H1 (cell line): Measurements from ENCODE around the gene ITGA11. TPM values are rescaled to one million over a fixed set of nuclear protein-coding genes. Genes with fewer than 3 reads are reported as not detected.

Source experiments
- CTCF ChIA-PET: fragments of 300-600 bp; sonication (Branson Sonifier 250); formaldehyde crosslinking; loops from one replicate; lab custom pipeline; 2021; ENCODE audit not compliant: partially characterized antibody; lab: Charles Lee
- POLR2A ChIA-PET: fragments of 300-600 bp; sonication (Branson Sonifier 250); formaldehyde crosslinking; loops from one replicate; lab custom pipeline; 2021; ENCODE audit warnings: inconsistent platforms; ENCODE audit not compliant: partially characterized antibody; lab: Charles Lee
- DNase-seq, 2 experiments: peaks; one replicate each; pipeline versions ENCODE4 v3.0.0 to v3.0.0-alpha.2; 2010 to 2022; ENCODE audit warnings: low spot score in 2 of 2, low read depth in 1 of 2, mixed read lengths in 1 of 2
- FAIRE-seq: peaks from 2 replicates; lab custom pipeline; 2011; peaks lifted over from hg19 to GRCh38; lab: Jason Lieb, UNC
- H2AFZ ChIP-seq: 2 replicates; pipeline ENCODE4 v1.8.1; 2012; ENCODE audit warnings: low read length, inconsistent platforms
- H2AK5ac ChIP-seq: 2 replicates; pipeline ENCODE4 v1.6.1; 2013; ENCODE audit warnings: low read depth, low read length
- H2BK120ac ChIP-seq: replicated peaks from 2 replicates; pipeline ENCODE3; 2013; ENCODE audit warnings: low read depth, low read length, inconsistent platforms
- H2BK12ac ChIP-seq: 2 replicates; pipeline ENCODE4 v1.6.1; 2013; ENCODE audit warnings: low read depth, low read length
- H2BK15ac ChIP-seq: 2 replicates; pipeline ENCODE4 v1.6.1; 2013; ENCODE audit warnings: low read length
- H2BK20ac ChIP-seq: 2 replicates; pipeline ENCODE4 v1.6.1; 2013; ENCODE audit warnings: low read length
- H2BK5ac ChIP-seq: 2 replicates; pipeline ENCODE4 v1.6.1; 2013; ENCODE audit warnings: low read depth, low read length
- H3K14ac ChIP-seq: 2 replicates; pipeline ENCODE4 v1.6.1; 2013; ENCODE audit warnings: inconsistent platforms; ENCODE audit not compliant: insufficient read length
- H3K18ac ChIP-seq: 2 replicates; pipeline ENCODE4 v1.6.1; 2013; ENCODE audit warnings: low read length; ENCODE audit errors: extremely low read depth
- H3K23ac ChIP-seq: 2 replicates; pipeline ENCODE4 v1.6.1; 2013; ENCODE audit warnings: inconsistent platforms; ENCODE audit not compliant: insufficient read length
- H3K23me2 ChIP-seq: 2 replicates; pipeline ENCODE4 v1.6.1; 2013; ENCODE audit warnings: low read depth, low read length
- H3K27ac ChIP-seq: 2 replicates; pipeline ENCODE4 v1.6.1; 2011; ENCODE audit warnings: low read depth, low read length, inconsistent platforms
- H3K27me3 ChIP-seq, 4 experiments: replicated peaks in 1 of 4; 1 replicate in 1 of 4; 2 replicates in 3 of 4; pipeline versions ENCODE4 v1.6.1 to v1.8.1; 2011 to 2013; ENCODE audit warnings: low read length in 3 of 4, mild to moderate bottlenecking in 3 of 4, inconsistent platforms in 2 of 4, mixed read lengths in 2 of 4, moderate library complexity in 1 of 4; ENCODE audit not compliant: control insufficient read depth in 3 of 4, insufficient read depth in 3 of 4; ENCODE audit errors: extremely low read depth in 1 of 4
- H3K36me3 ChIP-seq, 4 experiments: 2 replicates each; pipeline versions ENCODE4 v1.6.1 to v1.8.1; 2011 to 2013; ENCODE audit warnings: mild to moderate bottlenecking in 4 of 4, low read length in 3 of 4, moderate library complexity in 2 of 4, control low read depth in 1 of 4, inconsistent platforms in 1 of 4; ENCODE audit not compliant: insufficient read depth in 4 of 4, control insufficient read depth in 2 of 4
- H3K4ac ChIP-seq: replicated peaks from 2 replicates; pipeline ENCODE3; 2013; ENCODE audit warnings: low read length, low read depth, mixed read lengths, inconsistent platforms; ENCODE audit not compliant: insufficient read length
- H3K4me1 ChIP-seq, 4 experiments: replicated peaks in 1 of 4; 1 replicate in 1 of 4; 2 replicates in 3 of 4; pipeline versions ENCODE4 v1.6.1 to v1.8.1; 2011 to 2013; ENCODE audit warnings: low read length in 3 of 4, inconsistent platforms in 2 of 4, mixed read lengths in 1 of 4; ENCODE audit not compliant: insufficient read depth in 4 of 4, control insufficient read depth in 3 of 4
- H3K4me2 ChIP-seq, 2 experiments: 2 replicates each; pipeline versions ENCODE4 v1.6.1 to v1.8.1; 2011 to 2013; ENCODE audit warnings: low read depth in 2 of 2, low read length in 2 of 2, control low read depth in 1 of 2, inconsistent platforms in 1 of 2, mild to moderate bottlenecking in 1 of 2; ENCODE audit not compliant: insufficient read depth in 1 of 2
- H3K4me3 ChIP-seq, 4 experiments: fragments of 200-600, 300-600 bp in 1 of 4; sonication (generic), shearing (Covaris generic), sonication (Bioruptor Twin) in 1 of 4; 2 replicates each; pipeline versions ENCODE4 v1.5.1 to v1.8.1; 2011 to 2016; ENCODE audit warnings: low read length in 4 of 4, low read depth in 3 of 4, control low read depth in 2 of 4, inconsistent platforms in 2 of 4, mild to moderate bottlenecking in 2 of 4, mixed read lengths in 1 of 4, moderate library complexity in 1 of 4; ENCODE audit not compliant: insufficient read depth in 2 of 4; ENCODE audit errors: extremely low read depth in 1 of 4
- H3K56ac ChIP-seq: replicated peaks from 2 replicates; pipeline ENCODE3; 2013; ENCODE audit warnings: low read depth, mild to moderate bottlenecking, mixed read lengths, low read length, inconsistent platforms; ENCODE audit not compliant: insufficient read length
- H3K79me1 ChIP-seq: 2 replicates; pipeline ENCODE4 v1.6.1; 2013; ENCODE audit warnings: low read depth, low read length, control low read depth
- H3K79me2 ChIP-seq, 2 experiments: 2 replicates each; pipeline versions ENCODE4 v1.6.1 to v1.8.1; 2012 to 2013; ENCODE audit warnings: low read length in 2 of 2, mild to moderate bottlenecking in 2 of 2, inconsistent platforms in 1 of 2; ENCODE audit not compliant: insufficient read depth in 2 of 2, control insufficient read depth in 1 of 2
- H3K9ac ChIP-seq, 4 experiments: replicated peaks in 1 of 4; 1 replicate in 1 of 4; 2 replicates in 3 of 4; pipeline versions ENCODE4 v1.6.1 to v1.8.1; 2011 to 2013; ENCODE audit warnings: low read depth in 3 of 4, low read length in 3 of 4, control low read depth in 2 of 4, mild to moderate bottlenecking in 2 of 4, moderate library complexity in 2 of 4, inconsistent platforms in 1 of 4; ENCODE audit errors: extremely low read depth in 1 of 4
- H3K9me3 ChIP-seq, 2 experiments: 2 replicates each; pipeline versions ENCODE4 v1.6.1 to v1.8.1; 2012 to 2013; ENCODE audit warnings: mild to moderate bottlenecking in 2 of 2, moderate library complexity in 2 of 2, control low read depth in 1 of 2, inconsistent platforms in 1 of 2, low read depth in 1 of 2, low read length in 1 of 2, mixed read lengths in 1 of 2; ENCODE audit not compliant: insufficient read depth in 2 of 2
- H4K20me1 ChIP-seq, 2 experiments: replicated peaks in 1 of 2; 2 replicates each; pipeline versions ENCODE3 to v1.8.1; 2011 to 2013; ENCODE audit warnings: inconsistent platforms in 2 of 2, low read length in 2 of 2, mild to moderate bottlenecking in 1 of 2; ENCODE audit not compliant: insufficient read depth in 2 of 2, control insufficient read depth in 1 of 2
- H4K5ac ChIP-seq: 2 replicates; pipeline ENCODE4 v1.6.1; 2013; ENCODE audit warnings: low read length, low read depth, mixed read lengths, inconsistent platforms; ENCODE audit not compliant: insufficient read length
- H4K8ac ChIP-seq: 2 replicates; pipeline ENCODE4 v1.8.0; 2013; ENCODE audit warnings: mild to moderate bottlenecking, moderate library complexity, low read length, inconsistent platforms; ENCODE audit not compliant: insufficient read depth; ENCODE audit errors: extremely low read depth
- H4K91ac ChIP-seq: replicated peaks from 2 replicates; pipeline ENCODE3; 2013; ENCODE audit warnings: low read length, mixed read lengths, inconsistent platforms; ENCODE audit not compliant: insufficient read length
- SIRT6 ChIP-seq: IDR thresholded peaks from one replicate; pipeline ENCODE4 v1.7.1; 2012; ENCODE audit warnings: low read length, inconsistent platforms
- TEAD4 ChIP-seq: IDR thresholded peaks from 2 replicates; pipeline ENCODE4 v1.6.1; 2012; ENCODE audit warnings: low read depth, low read length, inconsistent platforms, mixed read lengths
- WGBS, 2 experiments: shearing (Covaris generic) in 1 of 2; methylation state at CpG; one replicate each; pipeline versions ENCODE4 v1.1.6 to v1.1.7; 2013 to 2015; ENCODE audit warnings: low lambda C conversion rate in 2 of 2, mixed read lengths in 2 of 2, inconsistent platforms in 1 of 2, low coverage in 1 of 2, missing lambda C conversion rate in 1 of 2; ENCODE audit not compliant: insufficient replicate concordance in 2 of 2, insufficient coverage in 1 of 2, insufficient read length in 1 of 2; ENCODE audit errors: extremely low coverage in 1 of 2, missing lambda C conversion rate in 1 of 2; 5-methylcytosine and 5-hydroxymethylcytosine counted together
- polyA plus RNA-seq, 7 experiments: library from polyadenylated mRNA; depleted of rRNA in 3 of 7; stranded (reverse) in 5 of 7; unstranded in 2 of 7; fragments of >200 nt in 5 of 7; fragments of 200-250 nt in 2 of 7; gene quantifications; 1 replicate in 5 of 7; 2 replicates in 1 of 7; 4 replicates in 1 of 7; pipeline versions ENCODE4 v1.2.1 to v1.2.3, GENCODE V29; 2011 to 2013; ENCODE audit warnings: missing spikeins in 2 of 7, mixed read lengths in 2 of 7
- total RNA-seq: library from RNA; stranded (reverse); fragmentation: NEBNext Ultra II Directional; extraction: Animal tissue kit (Norgen Biotek cat#: 25700); gene quantifications from 2 replicates; pipeline ENCODE4 v1.2.1, GENCODE V29; 2021

ITGA11 gene
- total and polyA plus RNA-seq, 2 of the 8 experiments (the other 6 are each of a cell fraction or from before 2014, with no cell fraction given): 0.05 to 0.06 TPM

GRCh38 chr15:68264282-68264681, 167.7 kb downstream of the ITGA11 start:
- H2BK20ac ChIP-seq: no peak overlapping the region
- H3K4me3 ChIP-seq: peak overlapping the region in 1 of 4 experiments; percentile 39; a peak in 3 of 8 replicates
- no peak overlapping the region for H3K27ac ChIP-seq
- H3K79me1 ChIP-seq: no peaks in the 10 kb centered on the region
- no peak overlapping the region; the same call in 1 of the 2 replicates for H2AFZ ChIP-seq
- H3K23me2 ChIP-seq: no peaks in the 10 kb centered on the region; the same call in 1 of the 2 replicates
- H3K4me1 ChIP-seq: peaks cover 3 to 22% (median 12%) of the 10 kb centered on the region in 4 experiments; a peak in 3 of 7 replicates
- no peaks in the 10 kb centered on the region; a peak in 1 of 4 replicates for H3K9me3 ChIP-seq
- no peaks in the 10 kb centered on the region for H4K20me1 ChIP-seq
- no peak overlapping the region for H2BK12ac ChIP-seq
- peak overlapping the region; percentile 76 for H4K5ac ChIP-seq
- H2AK5ac ChIP-seq: no peak overlapping the region
- no peak overlapping the region for H2BK120ac ChIP-seq
- H3K4me2 ChIP-seq: peak overlapping the region; percentile 42 to 64
- no peaks in the 10 kb centered on the region for H3K27me3 ChIP-seq
- no peak overlapping the region for H2BK15ac ChIP-seq
- FAIRE-seq: peak; percentile 89
- peak; percentile 48; the same call in 1 of the 2 replicates for TF ChIP-seq TEAD4
- no peak for TF ChIP-seq SIRT6
- TF ChIP-seq, all 59 proteins: peak for 1
- Histone ChIP-seq H3K14ac (no peak overlapping the region), H3K56ac (no peak overlapping the region), H4K91ac (no peak overlapping the region), H3K79me2 (no peaks in the 10 kb centered on the region), H3K4ac (no peak overlapping the region), H3K9ac (no peak overlapping the region), H3K18ac (no peak overlapping the region), H2BK5ac (no peak overlapping the region), H4K8ac (no peak overlapping the region), H3K36me3 (no peaks in the 10 kb centered on the region), H3K23ac (no peak overlapping the region)
- POLR2A ChIA-PET: interaction anchor here (0.6 to 5.8 kb wide), 4 partner anchors 13 to 174 kb away, joined by 3 to 50 read pairs (median 4); partner anchors contain the start of genes CLN6 and FEM1B
- DNase-seq: no peak
- CTCF ChIA-PET: interaction anchor here (0.7 to 2.0 kb wide), 8 partner anchors 9 to 102 kb away, joined by 3 to 8 read pairs (median 3); partner anchors contain the start of gene FEM1B
- 33% methylated on average over 2 of the region's 2 CpGs; no CpG with 5 or more reads in 1 of the 2 experiments for WGBS, 2 experiments
